ENCODE results near the gene LY9. TPM values are rescaled to one million over a fixed set of nuclear protein-coding genes. Genes with fewer than 3 reads are reported as not detected.
"Not testable (repeated sequence)": the region's sequence is repeated elsewhere in the genome, so short reads cannot be mapped to it uniquely, and the experiment has no call there.

Gene LY9
- total RNA-seq, 1 donor from 2014 or later, result not detected

DNA sequence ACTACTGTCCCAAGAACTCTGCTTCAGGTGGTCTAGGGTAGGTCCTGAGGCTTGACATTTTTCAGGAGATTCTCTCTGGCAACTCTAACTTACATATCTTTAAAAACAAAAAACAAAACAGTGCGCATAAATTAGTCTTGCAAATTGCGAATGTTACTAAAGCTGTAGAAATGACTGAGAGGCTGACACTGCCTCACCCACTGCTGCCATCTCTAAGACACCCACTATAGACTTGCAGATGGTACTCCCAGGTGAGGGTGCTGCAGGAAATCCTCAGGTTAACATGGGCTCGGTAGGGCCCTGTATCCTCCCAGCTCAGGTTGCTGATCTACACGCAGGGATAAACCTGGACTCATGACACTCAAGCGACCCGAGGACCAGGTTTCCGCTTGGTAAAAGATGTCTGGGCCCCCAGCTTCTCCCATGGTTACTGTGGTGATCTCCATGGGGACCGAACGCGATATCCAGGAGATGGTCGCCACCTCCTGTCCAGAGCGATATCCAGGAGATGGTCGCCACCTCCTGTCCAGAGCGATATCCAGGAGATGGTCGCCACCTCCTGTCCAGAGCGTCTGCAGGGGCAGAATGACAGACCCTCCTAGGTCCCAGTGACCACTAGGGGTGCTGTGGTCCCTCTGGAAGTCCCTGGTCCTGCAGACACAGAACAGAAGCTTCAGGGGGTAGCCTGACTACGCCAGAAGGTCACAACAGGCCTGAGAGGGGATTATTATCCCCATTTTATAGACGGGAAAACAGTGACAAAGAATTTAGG, 16.2 kb upstream of the LY9 start:
- TF ChIP-seq, protein P1, sequence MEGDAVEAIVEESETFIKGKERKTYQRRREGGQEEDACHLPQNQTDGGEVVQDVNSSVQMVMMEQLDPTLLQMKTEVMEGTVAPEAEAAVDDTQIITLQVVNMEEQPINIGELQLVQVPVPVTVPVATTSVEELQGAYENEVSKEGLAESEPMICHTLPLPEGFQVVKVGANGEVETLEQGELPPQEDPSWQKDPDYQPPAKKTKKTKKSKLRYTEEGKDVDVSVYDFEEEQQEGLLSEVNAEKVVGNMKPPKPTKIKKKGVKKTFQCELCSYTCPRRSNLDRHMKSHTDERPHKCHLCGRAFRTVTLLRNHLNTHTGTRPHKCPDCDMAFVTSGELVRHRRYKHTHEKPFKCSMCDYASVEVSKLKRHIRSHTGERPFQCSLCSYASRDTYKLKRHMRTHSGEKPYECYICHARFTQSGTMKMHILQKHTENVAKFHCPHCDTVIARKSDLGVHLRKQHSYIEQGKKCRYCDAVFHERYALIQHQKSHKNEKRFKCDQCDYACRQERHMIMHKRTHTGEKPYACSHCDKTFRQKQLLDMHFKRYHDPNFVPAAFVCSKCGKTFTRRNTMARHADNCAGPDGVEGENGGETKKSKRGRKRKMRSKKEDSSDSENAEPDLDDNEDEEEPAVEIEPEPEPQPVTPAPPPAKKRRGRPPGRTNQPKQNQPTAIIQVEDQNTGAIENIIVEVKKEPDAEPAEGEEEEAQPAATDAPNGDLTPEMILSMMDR (IDR thresholded peaks at IDR 0.05; ENCODE audit: unreplicated experiment), result peak; percentile 19
- Mint-ChIP-seq H3K27me3 (ENCODE audit: low read depth) (no peaks in the 10 kb centered on the region), H3K36me3 (no peaks in the 10 kb centered on the region), H3K9me3 (peaks cover under 1% of the 10 kb centered on the region), H3K4me3 (no peak overlapping the region), H3K27ac (no peak overlapping the region), H3K4me1 (peaks cover 22% of the 10 kb centered on the region)
- no peak for DNase-seq (ENCODE audit: low spot score in 2 of 2, unreplicated experiment in 2 of 2)

DNA sequence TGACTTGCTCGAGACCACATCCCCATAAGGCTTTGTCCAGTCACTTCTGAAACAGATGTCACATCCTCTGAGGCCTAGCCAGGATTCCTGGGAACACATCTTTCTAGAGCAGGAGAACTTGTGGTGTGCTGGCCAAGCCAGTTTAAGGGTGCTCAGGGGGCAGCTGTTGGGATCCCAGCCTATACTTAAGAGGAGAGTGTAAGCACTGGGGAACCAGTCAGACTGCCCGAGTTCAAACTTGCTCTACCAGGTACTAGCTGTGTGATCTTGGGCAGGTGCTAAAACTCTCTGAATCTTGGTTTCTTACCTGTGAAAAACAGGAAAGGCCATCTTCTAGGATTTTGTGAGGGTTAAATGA, 15.6 kb upstream of the LY9 start:
- Mint-ChIP-seq H3K9me3 (peaks cover 5% of the 10 kb centered on the region), H3K27ac (peak overlapping the region; percentile 16), H3K4me1 (peaks cover 17% of the 10 kb centered on the region), H3K4me3 (no peak overlapping the region), H3K27me3 (ENCODE audit: low read depth) (no peaks in the 10 kb centered on the region), H3K36me3 (no peaks in the 10 kb centered on the region)
- TF ChIP-seq, protein P1 (IDR thresholded peaks at IDR 0.05; ENCODE audit: unreplicated experiment), result no peak
- DNase-seq (ENCODE audit: low spot score in 2 of 2, unreplicated experiment in 2 of 2), result no peak

DNA sequence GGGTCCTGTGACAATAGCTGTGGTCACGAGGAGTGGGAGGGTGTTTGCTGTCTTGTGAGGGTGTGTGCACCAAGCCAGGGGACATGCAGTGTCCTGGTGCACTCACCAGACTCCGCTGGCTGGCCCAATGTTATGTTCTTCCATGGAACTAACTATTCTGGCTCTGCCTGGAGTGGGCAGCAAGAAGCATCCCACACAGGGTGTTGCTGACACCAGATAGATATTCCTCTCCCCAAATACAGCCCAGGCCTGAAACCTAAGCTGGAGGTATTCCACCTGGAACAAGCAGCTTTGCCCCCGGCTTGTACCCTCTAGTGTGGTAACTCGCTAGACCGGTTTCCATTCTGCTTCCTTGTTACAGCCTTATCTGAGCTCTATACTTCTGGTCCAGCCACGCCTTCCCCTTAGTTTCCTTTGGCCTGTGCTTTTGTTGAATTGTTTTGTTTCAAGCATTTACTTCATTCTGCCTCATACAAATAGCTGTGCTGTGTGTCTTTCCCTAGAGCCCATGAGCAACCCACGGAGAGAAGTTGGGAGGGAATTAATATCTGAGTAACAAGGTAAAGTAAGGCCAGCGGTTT, 14.7 kb upstream of the LY9 start:
- Mint-ChIP-seq H3K36me3 (no peaks in the 10 kb centered on the region), H3K27ac (peak overlapping the region; percentile 93), H3K4me3 (no peak overlapping the region), H3K4me1 (peaks cover 17% of the 10 kb centered on the region), H3K27me3 (ENCODE audit: low read depth) (no peaks in the 10 kb centered on the region), H3K9me3 (peaks cover 5% of the 10 kb centered on the region)
- DNase-seq (ENCODE audit: low spot score in 2 of 2, unreplicated experiment in 2 of 2), result no peak
- TF ChIP-seq, protein P1 (IDR thresholded peaks at IDR 0.05; ENCODE audit: unreplicated experiment), result no peak

DNA sequence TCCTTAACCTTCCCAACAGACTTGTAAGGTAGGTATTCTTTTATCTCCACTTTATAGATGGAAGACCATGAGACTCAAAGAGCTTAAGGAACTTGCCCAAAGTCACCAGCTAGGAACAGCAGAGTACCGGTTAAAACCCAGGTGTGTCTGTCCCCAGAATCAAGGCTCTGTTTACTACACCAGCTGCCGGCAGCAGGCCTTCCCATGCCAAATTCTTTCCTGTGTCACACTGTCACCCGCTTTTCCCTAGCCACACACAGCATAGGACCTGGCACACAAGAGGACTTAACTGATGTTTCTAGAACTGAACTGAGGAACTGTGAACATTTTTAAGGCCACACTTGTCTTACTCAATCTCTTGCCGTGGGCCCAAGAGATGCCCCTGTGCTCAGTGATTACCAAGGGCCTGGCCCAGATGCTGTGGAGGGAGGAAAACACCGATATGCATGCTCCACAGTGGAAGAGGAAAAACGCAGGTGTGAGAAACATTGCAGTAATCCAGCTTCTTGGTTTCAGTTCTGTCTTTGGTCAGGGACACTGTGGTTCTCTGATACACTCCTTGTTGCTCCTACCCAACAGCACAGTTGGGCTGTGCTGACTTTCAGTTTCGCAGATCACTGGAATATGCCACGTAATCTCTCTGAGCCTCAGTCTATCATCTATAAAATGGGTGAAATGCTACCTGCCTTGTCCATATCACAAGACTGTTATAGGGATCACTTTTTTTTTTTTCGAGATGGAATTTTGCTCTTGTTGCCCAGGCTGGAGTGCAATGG, 13.9 kb upstream of the LY9 start:
- Mint-ChIP-seq H3K9me3 (peaks cover 5% of the 10 kb centered on the region), H3K4me3 (no peak overlapping the region), H3K4me1 (peaks cover 17% of the 10 kb centered on the region), H3K27me3 (ENCODE audit: low read depth) (no peaks in the 10 kb centered on the region), H3K27ac (peak overlapping the region; percentile 93), H3K36me3 (no peaks in the 10 kb centered on the region)
- DNase-seq (ENCODE audit: low spot score in 2 of 2, unreplicated experiment in 2 of 2), result no peak
- TF ChIP-seq, protein P1 (IDR thresholded peaks at IDR 0.05; ENCODE audit: unreplicated experiment), result no peak

DNA sequence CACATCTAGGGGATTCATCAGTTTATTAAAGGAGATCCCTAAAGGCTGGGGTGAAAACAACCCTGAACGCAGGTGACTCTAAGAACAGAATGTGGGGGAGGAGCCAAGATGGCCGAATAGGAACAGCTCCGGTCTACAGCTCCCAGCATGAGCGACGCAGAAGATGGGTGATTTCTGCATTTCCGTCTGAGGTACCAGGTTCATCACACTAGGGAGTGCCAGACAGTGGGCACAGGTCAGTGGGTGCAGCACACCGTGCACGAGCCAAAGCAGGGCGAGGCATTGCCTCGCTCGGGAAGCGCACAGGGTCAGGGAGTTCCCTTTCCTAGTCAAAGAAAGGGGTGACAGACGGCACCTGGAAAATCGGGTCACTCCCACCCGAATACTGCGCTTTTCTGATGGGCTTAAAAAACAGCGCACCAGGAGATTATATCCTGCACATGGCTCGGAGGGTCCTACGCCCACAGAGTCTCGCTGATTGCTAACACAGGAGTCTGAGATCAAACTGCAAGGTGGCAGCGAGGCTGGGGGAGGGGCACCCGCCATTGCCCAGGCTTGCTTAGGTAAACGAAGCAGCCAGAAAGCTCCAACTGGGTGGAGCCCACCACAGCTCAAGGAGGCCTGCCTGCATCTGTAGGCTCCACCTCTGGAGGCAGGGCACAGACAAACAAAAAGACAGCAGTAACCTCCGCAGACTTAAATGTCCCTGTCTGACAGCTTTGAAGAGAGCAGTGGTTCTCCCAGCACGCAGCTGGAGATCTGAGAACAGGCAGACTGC, 12.8 kb upstream of the LY9 start:
- not testable (repeated sequence) for DNase-seq (ENCODE audit: low spot score in 2 of 2, unreplicated experiment in 2 of 2); H3K27ac Mint-ChIP-seq; H3K9me3 Mint-ChIP-seq; H3K27me3 Mint-ChIP-seq (ENCODE audit: low read depth); H3K36me3 Mint-ChIP-seq; H3K4me3 Mint-ChIP-seq
- H3K4me1 Mint-ChIP-seq, result peaks cover 17% of the 10 kb centered on the region
